ENCODE results near the gene UBE4A.

Gene UBE4A

DNA sequence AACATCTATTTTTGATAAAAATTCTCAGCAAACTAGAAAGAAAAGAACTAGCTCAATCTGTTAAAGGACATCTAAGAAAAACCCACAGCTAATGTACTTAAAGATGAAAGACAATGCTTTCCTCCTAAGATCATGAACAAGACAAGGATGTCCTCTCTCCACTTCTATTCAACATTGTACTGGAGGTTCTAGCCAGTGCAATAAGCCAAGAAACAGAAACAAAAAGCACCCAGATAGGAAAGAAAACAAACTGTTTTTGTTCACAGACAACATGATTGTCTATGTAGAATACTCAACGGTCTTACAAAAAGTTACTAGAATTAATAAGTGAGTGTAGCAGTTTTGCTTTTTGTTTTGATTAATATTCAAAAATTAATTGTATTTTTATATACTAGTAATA lies 24.7 kb upstream of the UBE4A start:
- TF ChIP-seq TEAD4 (IDR thresholded peaks at IDR 0.05) (no peak), ZBTB7A (IDR thresholded peaks at IDR 0.05; ENCODE audit: low read depth) (no peak), CEBPB (IDR thresholded peaks at IDR 0.05) (no peak), YY1 (IDR thresholded peaks at IDR 0.05; ENCODE audit: low read depth) (no peak), RAD21 (IDR thresholded peaks at IDR 0.05; ENCODE audit: low read depth) (no peak), NFIC (IDR thresholded peaks at IDR 0.05) (no peak), EP300 (IDR thresholded peaks at IDR 0.05; ENCODE audit: borderline replicate concordance) (no peak), EGR1 (IDR thresholded peaks at IDR 0.05) (no peak), TAF1 (IDR thresholded peaks at IDR 0.05; ENCODE audit: low read depth) (no peak), TCF12 (IDR thresholded peaks at IDR 0.05; ENCODE audit: low read depth) (no peak)
- TF ChIP-seq, protein P1, sequence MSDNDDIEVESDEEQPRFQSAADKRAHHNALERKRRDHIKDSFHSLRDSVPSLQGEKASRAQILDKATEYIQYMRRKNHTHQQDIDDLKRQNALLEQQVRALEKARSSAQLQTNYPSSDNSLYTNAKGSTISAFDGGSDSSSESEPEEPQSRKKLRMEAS (IDR thresholded peaks at IDR 0.05): no peak
- TF ChIP-seq, protein P2, sequence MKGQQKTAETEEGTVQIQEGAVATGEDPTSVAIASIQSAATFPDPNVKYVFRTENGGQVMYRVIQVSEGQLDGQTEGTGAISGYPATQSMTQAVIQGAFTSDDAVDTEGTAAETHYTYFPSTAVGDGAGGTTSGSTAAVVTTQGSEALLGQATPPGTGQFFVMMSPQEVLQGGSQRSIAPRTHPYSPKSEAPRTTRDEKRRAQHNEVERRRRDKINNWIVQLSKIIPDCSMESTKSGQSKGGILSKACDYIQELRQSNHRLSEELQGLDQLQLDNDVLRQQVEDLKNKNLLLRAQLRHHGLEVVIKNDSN (IDR thresholded peaks at IDR 0.05): no peak
- TF ChIP-seq, protein P3, sequence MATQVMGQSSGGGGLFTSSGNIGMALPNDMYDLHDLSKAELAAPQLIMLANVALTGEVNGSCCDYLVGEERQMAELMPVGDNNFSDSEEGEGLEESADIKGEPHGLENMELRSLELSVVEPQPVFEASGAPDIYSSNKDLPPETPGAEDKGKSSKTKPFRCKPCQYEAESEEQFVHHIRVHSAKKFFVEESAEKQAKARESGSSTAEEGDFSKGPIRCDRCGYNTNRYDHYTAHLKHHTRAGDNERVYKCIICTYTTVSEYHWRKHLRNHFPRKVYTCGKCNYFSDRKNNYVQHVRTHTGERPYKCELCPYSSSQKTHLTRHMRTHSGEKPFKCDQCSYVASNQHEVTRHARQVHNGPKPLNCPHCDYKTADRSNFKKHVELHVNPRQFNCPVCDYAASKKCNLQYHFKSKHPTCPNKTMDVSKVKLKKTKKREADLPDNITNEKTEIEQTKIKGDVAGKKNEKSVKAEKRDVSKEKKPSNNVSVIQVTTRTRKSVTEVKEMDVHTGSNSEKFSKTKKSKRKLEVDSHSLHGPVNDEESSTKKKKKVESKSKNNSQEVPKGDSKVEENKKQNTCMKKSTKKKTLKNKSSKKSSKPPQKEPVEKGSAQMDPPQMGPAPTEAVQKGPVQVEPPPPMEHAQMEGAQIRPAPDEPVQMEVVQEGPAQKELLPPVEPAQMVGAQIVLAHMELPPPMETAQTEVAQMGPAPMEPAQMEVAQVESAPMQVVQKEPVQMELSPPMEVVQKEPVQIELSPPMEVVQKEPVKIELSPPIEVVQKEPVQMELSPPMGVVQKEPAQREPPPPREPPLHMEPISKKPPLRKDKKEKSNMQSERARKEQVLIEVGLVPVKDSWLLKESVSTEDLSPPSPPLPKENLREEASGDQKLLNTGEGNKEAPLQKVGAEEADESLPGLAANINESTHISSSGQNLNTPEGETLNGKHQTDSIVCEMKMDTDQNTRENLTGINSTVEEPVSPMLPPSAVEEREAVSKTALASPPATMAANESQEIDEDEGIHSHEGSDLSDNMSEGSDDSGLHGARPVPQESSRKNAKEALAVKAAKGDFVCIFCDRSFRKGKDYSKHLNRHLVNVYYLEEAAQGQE (IDR thresholded peaks at IDR 0.05; ENCODE audit: low read depth): no peak

DNA sequence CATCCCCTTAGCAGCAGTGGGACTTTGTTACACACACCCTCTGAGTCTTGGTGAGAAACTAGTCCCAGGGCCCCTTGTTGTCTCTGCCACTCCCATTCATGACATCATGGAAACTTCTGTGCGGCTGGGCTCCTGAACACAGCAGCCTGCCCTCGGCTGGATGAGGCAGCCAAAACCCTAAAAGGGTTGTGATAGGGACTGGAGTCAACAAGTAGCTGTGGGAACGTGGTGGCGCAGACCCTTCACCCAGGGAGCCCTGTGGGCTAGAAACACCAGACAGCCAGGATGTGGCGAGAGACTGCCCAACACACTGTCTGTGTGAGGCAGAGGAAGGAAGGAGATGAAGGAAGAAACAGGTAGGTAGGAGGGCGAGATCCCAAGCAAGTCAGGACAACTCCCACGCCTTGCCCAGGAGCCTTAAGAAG lies 20.8 kb upstream of the UBE4A start:
- TF ChIP-seq CEBPB (IDR thresholded peaks at IDR 0.05): no peak
- no peak for TF ChIP-seq EP300 (IDR thresholded peaks at IDR 0.05; ENCODE audit: borderline replicate concordance)
- no peak for TF ChIP-seq EGR1 (IDR thresholded peaks at IDR 0.05)
- TF ChIP-seq TAF1 (IDR thresholded peaks at IDR 0.05; ENCODE audit: low read depth): no peak
- no peak for TF ChIP-seq YY1 (IDR thresholded peaks at IDR 0.05; ENCODE audit: low read depth)
- no peak for TF ChIP-seq NFIC (IDR thresholded peaks at IDR 0.05)
- TF ChIP-seq, protein P1 (IDR thresholded peaks at IDR 0.05): no peak
- TF ChIP-seq RAD21 (IDR thresholded peaks at IDR 0.05; ENCODE audit: low read depth): no peak
- TF ChIP-seq TEAD4 (IDR thresholded peaks at IDR 0.05): no peak
- TF ChIP-seq, protein P2 (IDR thresholded peaks at IDR 0.05): no peak
- no peak for TF ChIP-seq TCF12 (IDR thresholded peaks at IDR 0.05; ENCODE audit: low read depth)
- no peak for TF ChIP-seq ZBTB7A (IDR thresholded peaks at IDR 0.05; ENCODE audit: low read depth)

DNA sequence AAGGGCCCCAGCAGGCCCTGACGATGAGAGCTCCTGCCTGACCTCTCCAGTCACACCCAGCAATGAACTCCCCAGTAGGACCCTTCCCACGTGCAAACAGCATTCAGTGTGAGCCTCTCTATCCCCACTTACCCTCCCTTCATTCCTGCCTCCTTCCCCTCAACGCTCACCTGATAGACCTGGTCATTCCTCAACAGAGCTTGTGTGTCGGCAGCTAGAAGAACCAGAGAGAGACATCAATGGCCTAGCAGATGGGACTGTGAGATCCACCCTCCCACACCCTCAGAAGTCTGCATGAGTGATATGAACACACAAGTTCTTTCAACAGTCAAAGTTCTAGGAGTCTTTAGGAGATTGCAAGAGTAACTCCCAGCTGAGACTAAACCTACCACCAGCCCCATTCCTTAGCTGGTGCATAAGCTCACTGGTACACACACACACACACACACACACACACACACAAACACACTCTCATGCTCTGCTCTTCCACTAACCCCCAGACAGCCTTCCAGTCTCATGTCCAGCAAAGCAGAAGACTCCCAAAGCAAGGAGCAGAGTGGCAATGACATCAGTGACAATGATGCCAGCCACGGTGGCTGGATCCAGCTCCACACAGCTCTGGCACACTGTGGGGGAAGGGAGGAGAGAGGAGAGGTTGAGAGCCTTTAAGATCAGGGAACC lies 20.0 kb upstream of the UBE4A start:
- TF ChIP-seq EP300 (IDR thresholded peaks at IDR 0.05; ENCODE audit: borderline replicate concordance) (no peak), CEBPB (IDR thresholded peaks at IDR 0.05) (no peak), CREB1 (IDR thresholded peaks at IDR 0.05; ENCODE audit: low read depth) (no peak), ZBTB7A (IDR thresholded peaks at IDR 0.05; ENCODE audit: low read depth) (no peak), TEAD4 (IDR thresholded peaks at IDR 0.05) (no peak), RAD21 (IDR thresholded peaks at IDR 0.05; ENCODE audit: low read depth) (no peak), NFIC (IDR thresholded peaks at IDR 0.05) (no peak), FOXM1 (IDR thresholded peaks at IDR 0.05; ENCODE audit: borderline replicate concordance, low read depth) (no peak)
- TF ChIP-seq, protein P1 (IDR thresholded peaks at IDR 0.05): no peak
- TF ChIP-seq, protein P2 (IDR thresholded peaks at IDR 0.05): no peak

DNA sequence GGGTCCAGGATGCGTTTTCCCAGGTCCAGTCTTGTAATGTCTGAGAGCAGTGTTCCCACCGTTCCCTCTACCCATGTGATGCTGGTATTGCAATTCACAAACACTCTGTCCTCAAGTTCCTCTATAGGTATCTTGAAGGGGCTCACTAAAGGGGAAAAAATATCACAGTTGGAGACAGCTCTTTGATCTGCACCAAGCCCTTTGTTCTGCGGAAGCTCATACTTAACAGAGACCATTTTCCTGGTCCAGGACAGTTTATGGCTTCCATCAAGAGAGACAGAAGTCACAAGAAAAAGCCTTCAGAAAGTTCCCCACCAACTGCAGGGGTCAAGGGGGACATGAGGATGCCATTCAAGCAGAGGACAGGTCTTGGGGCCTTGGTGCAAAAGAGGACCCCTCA lies 19.0 kb upstream of the UBE4A start:
- TF ChIP-seq NFIC (IDR thresholded peaks at IDR 0.05): no peak
- TF ChIP-seq, protein P2 (IDR thresholded peaks at IDR 0.05): no peak
- no peak for TF ChIP-seq CEBPB (IDR thresholded peaks at IDR 0.05)
- TF ChIP-seq, protein P1 (IDR thresholded peaks at IDR 0.05): no peak
- no peak for TF ChIP-seq FOXM1 (IDR thresholded peaks at IDR 0.05; ENCODE audit: borderline replicate concordance, low read depth)
- TF ChIP-seq CREB1 (IDR thresholded peaks at IDR 0.05; ENCODE audit: low read depth): no peak
- TF ChIP-seq, protein P3 (IDR thresholded peaks at IDR 0.05; ENCODE audit: low read depth): no peak
- no peak for TF ChIP-seq YY1 (IDR thresholded peaks at IDR 0.05; ENCODE audit: low read depth)
- no peak for TF ChIP-seq EP300 (IDR thresholded peaks at IDR 0.05; ENCODE audit: borderline replicate concordance)
- TF ChIP-seq RAD21 (IDR thresholded peaks at IDR 0.05; ENCODE audit: low read depth): no peak
- no peak for TF ChIP-seq TAF1 (IDR thresholded peaks at IDR 0.05; ENCODE audit: low read depth)
- no peak for TF ChIP-seq TCF12 (IDR thresholded peaks at IDR 0.05; ENCODE audit: low read depth)
- TF ChIP-seq ZBTB7A (IDR thresholded peaks at IDR 0.05; ENCODE audit: low read depth): no peak
- TF ChIP-seq EGR1 (IDR thresholded peaks at IDR 0.05): no peak
- no peak for TF ChIP-seq TEAD4 (IDR thresholded peaks at IDR 0.05)

Measured in Ishikawa (cell line).